ENCODE results near the gene MRPL10.

MRPL10 gene

GRCh38 chr17:47860386-47860785 is 29.0 kb upstream of the MRPL10 start:
- DNase-seq (ENCODE audit: low read depth in 2 of 2), result no peak

GRCh38 chr17:47857551-47858455 is 26.5 kb upstream of the MRPL10 start:
- DNase-seq (ENCODE audit: low read depth in 2 of 2), result no peak

GRCh38 chr17:47856830-47857229 is 25.5 kb upstream of the MRPL10 start:
- DNase-seq (ENCODE audit: low read depth in 2 of 2), result no peak

- DNase-seq (ENCODE audit: low read depth in 2 of 2), result no peak
Observed at GRCh38 chr17:47855737-47856136, 24.4 kb upstream of the MRPL10 start.

GRCh38 chr17:47853616-47854015 is 22.3 kb upstream of the MRPL10 start:
- DNase-seq (ENCODE audit: low read depth in 2 of 2), result no peak

- no peak for DNase-seq (ENCODE audit: low read depth in 2 of 2)
Observed at GRCh38 chr17:47852113-47852949, 21.0 kb upstream of the MRPL10 start.

- DNase-seq (ENCODE audit: low read depth in 2 of 2), result no peak
Observed at GRCh38 chr17:47851764-47852112, 20.4 kb upstream of the MRPL10 start.

GRCh38 chr17:47850692-47851573 is 19.6 kb upstream of the MRPL10 start, which contains the start of gene SP6:
Gene SP6, minus strand, starts transcription at chr17:47851163. Its CDS starts 2,734 bp downstream, at chr17:47848429.
- no peak for DNase-seq (ENCODE audit: low read depth in 2 of 2)

GRCh38 chr17:47850373-47850691 is 19.0 kb upstream of the MRPL10 start:
- DNase-seq (ENCODE audit: low read depth in 2 of 2), result no peak

- no peak for DNase-seq (ENCODE audit: low read depth in 2 of 2)
Observed at GRCh38 chr17:47848198-47848513, 16.8 kb upstream of the MRPL10 start.

- no peak for DNase-seq (ENCODE audit: low read depth in 2 of 2)
Observed at GRCh38 chr17:47847341-47848197, 16.2 kb upstream of the MRPL10 start.

GRCh38 chr17:47846716-47847340 is 15.5 kb upstream of the MRPL10 start:
- no peak for DNase-seq (ENCODE audit: low read depth in 2 of 2)

GRCh38 chr17:47845716-47846075 is 14.4 kb upstream of the MRPL10 start:
- no peak for DNase-seq (ENCODE audit: low read depth in 2 of 2)

GRCh38 chr17:47844814-47845715 is 13.7 kb upstream of the MRPL10 start:
- DNase-seq (ENCODE audit: low read depth in 2 of 2), result no peak

GRCh38 chr17:47844227-47844626 is 12.9 kb upstream of the MRPL10 start:
- no peak for DNase-seq (ENCODE audit: low read depth in 2 of 2)

- DNase-seq (ENCODE audit: low read depth in 2 of 2), result no peak
Observed at GRCh38 chr17:47843391-47843730, 12.0 kb upstream of the MRPL10 start.

- DNase-seq (ENCODE audit: low read depth in 2 of 2), result no peak
Observed at GRCh38 chr17:47841488-47842291, 10.3 kb upstream of the MRPL10 start.

GRCh38 chr17:47840742-47841487 is 9.6 kb upstream of the MRPL10 start, which contains the start of gene SCRN2:
Gene SCRN2, minus strand, starts transcription at chr17:47841273. Its CDS starts 430 bp downstream, at chr17:47840843.
- DNase-seq (ENCODE audit: low read depth in 2 of 2), result peak; percentile 41 to 51

Measured in fibroblast of skin of left quadriceps (primary cell).